K562 (cell line): ENCODE measurements around the gene TPD52L1. TPM values are rescaled to one million over a fixed set of nuclear protein-coding genes. Genes with fewer than 3 reads are reported as not detected.

Experiments used
- ATAC-seq: fragments of 200-7000 bp; cut with Tn5 transposase; 3 replicates; pipeline ENCODE4 v1.9.1; 2020; ENCODE audit warnings: moderate library complexity
- BruUV-seq: library from RNA; stranded (reverse); fragments of 400-500 nt; replicated peaks from 2 replicates; lab custom pipeline; 2021; lab: Mats Ljungman, UMichigan
- CTCF ChIA-PET: fragments of 300-600 bp; formaldehyde crosslinking; extraction: SDS; loops from one replicate; lab custom pipeline; 2021; ENCODE audit warnings: low intra/inter-chr PET ratio; lab: Yijun Ruan, JAX
- POLR2A ChIA-PET: fragments of 300-600, 350-650 bp; sonication (Branson Sonifier 250); formaldehyde crosslinking; extraction: SDS; loops from one replicate; lab custom pipeline; 2021; ENCODE audit warnings: antibody characterized with exemption, inconsistent platforms; lab: Yijun Ruan, JAX
- DNase-seq, 4 experiments: peaks; one replicate each; pipeline versions ENCODE4 v3.0.0 to v3.0.0-alpha.2; 2011 to 2018; ENCODE audit warnings: low spot score in 3 of 4, mixed read lengths in 3 of 4; ENCODE audit errors: extremely low read depth in 1 of 4
- FAIRE-seq: peaks from 2 replicates; lab custom pipeline; 2011; peaks lifted over from hg19 to GRCh38; lab: Jason Lieb, UNC
- H2AFZ ChIP-seq: 2 replicates; pipeline ENCODE4 v1.6.0; 2011; ENCODE audit warnings: low read depth, low read length, control low read depth, inconsistent platforms
- H3K27ac ChIP-seq: fragments of 200-600 bp; 3 replicates; pipeline ENCODE4 v1.8.0; 2011; ENCODE audit warnings: low read depth, mild to moderate bottlenecking, control low read depth, inconsistent platforms, low read length, moderate library complexity, mixed read lengths; ENCODE audit errors: extremely low read depth
- H3K27me3 ChIP-seq, 2 experiments: fragments of 300-600 bp in 1 of 2; 2 replicates in 1 of 2; 3 replicates in 1 of 2; pipeline versions ENCODE4 v1.6.0 to v1.8.0; 2011; ENCODE audit warnings: inconsistent platforms in 2 of 2, low read length in 2 of 2, mild to moderate bottlenecking in 1 of 2, mixed read lengths in 1 of 2, moderate library complexity in 1 of 2; ENCODE audit not compliant: control insufficient read depth in 2 of 2, insufficient read depth in 2 of 2
- H3K36me3 ChIP-seq: fragments of 300-600 bp; 3 replicates; pipeline ENCODE4 v1.8.0; 2011; ENCODE audit warnings: mild to moderate bottlenecking, low read length, inconsistent platforms; ENCODE audit not compliant: control insufficient read depth, insufficient read depth
- H3K4me1 ChIP-seq, 2 experiments: fragments of 200-600 bp in 1 of 2; replicated peaks in 1 of 2; 2 replicates in 1 of 2; 3 replicates in 1 of 2; pipeline versions ENCODE4 v1.5.1 to v1.8.0; 2011; ENCODE audit warnings: inconsistent platforms in 2 of 2, low read length in 2 of 2, mild to moderate bottlenecking in 1 of 2, mixed read lengths in 1 of 2, moderate library complexity in 1 of 2; ENCODE audit not compliant: control insufficient read depth in 2 of 2, insufficient read depth in 2 of 2
- H3K4me2 ChIP-seq: 2 replicates; pipeline ENCODE4 v1.6.1; 2011; ENCODE audit warnings: low read length, control low read depth, inconsistent platforms, mixed read lengths; ENCODE audit not compliant: insufficient read depth
- H3K4me3 ChIP-seq: fragments of 200-600 bp; sonication (generic), shearing (Covaris generic); 2 replicates; pipeline ENCODE4 v1.5.1; 2016; ENCODE audit warnings: control low read depth, inconsistent platforms
- H3K79me2 ChIP-seq: fragments of 200-600 bp; 3 replicates; pipeline ENCODE4 v1.8.0; 2011; ENCODE audit warnings: low read length, inconsistent platforms; ENCODE audit not compliant: control insufficient read depth, insufficient read depth
- H3K9ac ChIP-seq, 2 experiments: 2 replicates each; pipeline versions ENCODE4 v1.6.0 to v1.6.1; 2011; ENCODE audit warnings: low read depth in 2 of 2, low read length in 2 of 2, control low read depth in 1 of 2, inconsistent platforms in 1 of 2, mild to moderate bottlenecking in 1 of 2, mixed read lengths in 1 of 2; ENCODE audit not compliant: insufficient read depth in 1 of 2
- H3K9me1 ChIP-seq: one replicate; pipeline ENCODE4 v1.6.0; 2011; ENCODE audit warnings: inconsistent platforms, mild to moderate bottlenecking, low read length, moderate library complexity; ENCODE audit not compliant: control insufficient read depth, insufficient read depth
- H3K9me3 ChIP-seq: replicated peaks from 2 replicates; pipeline ENCODE4 v1.5.1; 2011; ENCODE audit warnings: low read depth, low read length, inconsistent platforms; ENCODE audit not compliant: control insufficient read depth, insufficient read depth
- H4K20me1 ChIP-seq: replicated peaks from 2 replicates; pipeline ENCODE4 v1.6.1; 2011; ENCODE audit warnings: low read length, inconsistent platforms, mixed read lengths; ENCODE audit not compliant: control insufficient read depth, insufficient read depth
- CBFB ChIP-seq: sonication (generic); formaldehyde crosslinking; IDR thresholded peaks from 2 replicates; pipeline ENCODE4 v1.4.0; 2020; ENCODE audit warnings: mild to moderate bottlenecking, missing genetic modification reagents
- JUN ChIP-seq, 2 experiments: sonication (generic) in 1 of 2; formaldehyde crosslinking in 1 of 2; IDR thresholded peaks; 2 replicates each; pipeline versions ENCODE4 v1.6.1 to v1.8.0; 2012 to 2022; ENCODE audit warnings: borderline replicate concordance in 2 of 2, mild to moderate bottlenecking in 2 of 2, improper control_type of control experiment in 1 of 2, low read depth in 1 of 2, low read length in 1 of 2, missing genetic modification reagents in 1 of 2
- MTF1 ChIP-seq: fragments of 250-450 bp; sonication (Bioruptor Pico); IDR thresholded peaks from 2 replicates; pipeline ENCODE4 v1.9.0; 2021; ENCODE audit warnings: moderate library complexity, mild to moderate bottlenecking, inconsistent platforms, borderline replicate concordance
- NFIC ChIP-seq: fragments of 450-650 bp; IDR thresholded peaks from 2 replicates; pipeline ENCODE4 v1.6.1; 2017; ENCODE audit warnings: mild to moderate bottlenecking, inconsistent platforms
- TARDBP ChIP-seq: fragments of 450-650 bp; IDR thresholded peaks from 2 replicates; pipeline ENCODE4 v1.6.1; 2016
- U2AF2 ChIP-seq: fragments of 200-400 bp; formaldehyde crosslinking; optimal IDR thresholded peaks from 2 replicates; pipeline ENCODE3; 2017; ENCODE audit warnings: low read depth, mild to moderate bottlenecking, low read length
- ZNF717 ChIP-seq: fragments of 250-450 bp; sonication (Bioruptor Pico); IDR thresholded peaks from 2 replicates; pipeline ENCODE4 v1.5.0; 2021
- ZSCAN32 ChIP-seq: fragments of 450-650 bp; formaldehyde crosslinking; IDR thresholded peaks from 2 replicates; pipeline ENCODE4 v1.4.0; 2020; ENCODE audit warnings: mild to moderate bottlenecking, moderate library complexity
- ZZZ3 ChIP-seq: fragments of 450-650 bp; IDR thresholded peaks from 2 replicates; pipeline ENCODE4 v1.6.1; 2016; ENCODE audit warnings: antibody characterized with exemption, mild to moderate bottlenecking, moderate library complexity
- WGBS: fragments of 100-300 bp; shearing (Covaris generic); methylation state at CpG from one replicate; pipeline ENCODE4 v1.1.6; 2016; ENCODE audit warnings: low coverage, mixed read lengths; ENCODE audit not compliant: insufficient coverage; ENCODE audit errors: missing lambda C conversion rate; 5-methylcytosine and 5-hydroxymethylcytosine counted together
- in situ Hi-C: fragments of 300-500 bp; cut with MboI; formaldehyde crosslinking; loops from 4 replicates; pipeline ENCODE4 v1.15.0; 2018; ENCODE audit warnings: inconsistent platforms, mixed read lengths
- intact Hi-C: fragments of 100-400 bp; cut with micrococcal nuclease; formaldehyde crosslinking; loops from 2 replicates; pipeline ENCODE4 v1.14.2; 2022
- polyA plus RNA-seq, 8 experiments: library from polyadenylated mRNA; depleted of rRNA in 4 of 8; stranded (reverse) in 5 of 8; unstranded in 3 of 8; fragments of >200 nt; fragmentation: Nextera tagmentation in 2 of 8; fragmentation: Illumina TruSeq in 1 of 8; extraction: Ambion mirVana in 2 of 8; extraction: Trizol in 1 of 8; gene quantifications; 2 replicates each; pipeline versions ENCODE4 v1.2.1 to v1.2.3, GENCODE V29; 2011 to 2014; ENCODE audit warnings: inconsistent platforms in 1 of 8, missing spikeins in 1 of 8
- total RNA-seq, 7 experiments: library from RNA; depleted of rRNA in 6 of 7; stranded (reverse); fragments of >200 nt in 6 of 7; fragmentation: Illumina TruSeq in 2 of 7; extraction: Trizol in 2 of 7; gene quantifications; 2 replicates each; pipeline versions ENCODE4 v1.2.1 to v1.2.3, GENCODE V29; 2011 to 2021; ENCODE audit warnings: low replicate concordance in 1 of 7
- TF ChIP-seq, protein P1 (sequence below): sonication (generic); formaldehyde crosslinking; IDR thresholded peaks from 2 replicates; pipeline ENCODE4 v1.8.0; 2022; ENCODE audit warnings: mild to moderate bottlenecking, missing genetic modification reagents
- TF ChIP-seq, protein P2 (sequence below): fragments of 450-650 bp; IDR thresholded peaks from 2 replicates; pipeline ENCODE4 v1.6.1; 2016; ENCODE audit warnings: mild to moderate bottlenecking
- TF ChIP-seq, protein P3 (sequence below): sonication (generic); formaldehyde crosslinking; IDR thresholded peaks from 2 replicates; pipeline ENCODE4 v1.8.0; 2022; ENCODE audit warnings: mild to moderate bottlenecking, missing genetic modification reagents
- TF ChIP-seq, protein P4 (sequence below): fragments of 450-650 bp; formaldehyde crosslinking; IDR thresholded peaks from 2 replicates; pipeline ENCODE4 v1.4.0; 2020; ENCODE audit warnings: mild to moderate bottlenecking, moderate library complexity
- TF ChIP-seq, protein P5 (sequence below): fragments of 200-400 bp; formaldehyde crosslinking; IDR thresholded peaks from 2 replicates; pipeline ENCODE4 v1.6.1; 2017; ENCODE audit warnings: mild to moderate bottlenecking, low read depth, low read length, moderate library complexity

TPD52L1 gene
- total and polyA plus RNA-seq, 9 of the 15 experiments (the other 6 are each of a cell fraction or from before 2014, with no cell fraction given), result 12.9 to 149 (median 75.7) TPM

DNA sequence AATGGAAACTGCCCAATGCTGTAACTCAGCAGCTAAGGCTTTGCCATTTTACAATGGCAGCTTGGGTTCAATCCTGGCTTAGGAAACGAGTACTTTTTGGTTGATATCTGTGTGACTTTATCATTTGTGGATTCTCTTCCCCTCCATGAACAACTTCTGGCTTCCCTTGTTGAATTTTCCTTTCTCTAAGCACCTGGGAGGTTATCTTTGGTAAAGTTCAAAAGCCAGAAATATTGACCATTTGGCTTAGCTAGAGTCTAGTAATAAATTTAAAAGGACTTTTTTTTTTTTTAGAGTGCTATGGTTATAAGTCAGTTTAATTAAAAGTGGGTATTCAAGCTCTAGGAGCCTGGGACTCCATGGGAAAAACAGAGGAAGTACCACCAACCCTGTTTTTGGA is 31.7 kb upstream of the TPD52L1 start:
- Histone ChIP-seq H3K4me2 (no peak overlapping the region), H4K20me1 (no peaks in the 10 kb centered on the region), H3K27ac (no peak overlapping the region), H3K9ac (no peak overlapping the region), H3K4me3 (no peak overlapping the region), H2AFZ (0 out of 2 replicates have a peak overlapping the region, but pooled peaks have one; percentile 12), H3K9me1 (no peaks in the 10 kb centered on the region), H3K36me3 (no peaks in the 10 kb centered on the region), H3K79me2 (no peaks in the 10 kb centered on the region), H3K4me1 (peaks cover 0 to 6% of the 10 kb centered on the region in 2 experiments; a peak in 2 of 5 replicates), H3K27me3 (no peaks in the 10 kb centered on the region), H3K9me3 (no peaks in the 10 kb centered on the region)
- no TSS peak for BruUV-seq
- intact Hi-C loops (no loop called here), in situ Hi-C loops (no loop called here)
- ATAC-seq (no peak), DNase-seq (no peak), FAIRE-seq (no peak)
- CTCF ChIA-PET, result no interaction called here
- POLR2A ChIA-PET, result no interaction called here
- WGBS, result 13% methylated on average over 1 of the region's 1 CpG
- TF ChIP-seq CBFB (CRISPR knock-in tag) (no peak), ZSCAN32 (CRISPR knock-in tag) (no peak), JUN (IDR thresholded peaks at IDR 0.05; ENCODE audit: borderline replicate concordance, low read depth, low read length) (no peak), JUN (CRISPR knock-in tag; IDR thresholded peaks at IDR 0.05; ENCODE audit: borderline replicate concordance) (no peak), TARDBP (no peak), ZZZ3 (no peak), U2AF2 (no peak), MTF1 (no peak), ZNF717 (no peak), NFIC (no peak)
- TF ChIP-seq, protein P1, sequence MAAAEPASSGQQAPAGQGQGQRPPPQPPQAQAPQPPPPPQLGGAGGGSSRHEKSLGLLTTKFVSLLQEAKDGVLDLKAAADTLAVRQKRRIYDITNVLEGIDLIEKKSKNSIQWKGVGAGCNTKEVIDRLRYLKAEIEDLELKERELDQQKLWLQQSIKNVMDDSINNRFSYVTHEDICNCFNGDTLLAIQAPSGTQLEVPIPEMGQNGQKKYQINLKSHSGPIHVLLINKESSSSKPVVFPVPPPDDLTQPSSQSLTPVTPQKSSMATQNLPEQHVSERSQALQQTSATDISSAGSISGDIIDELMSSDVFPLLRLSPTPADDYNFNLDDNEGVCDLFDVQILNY, result no peak
- TF ChIP-seq, protein P2, sequence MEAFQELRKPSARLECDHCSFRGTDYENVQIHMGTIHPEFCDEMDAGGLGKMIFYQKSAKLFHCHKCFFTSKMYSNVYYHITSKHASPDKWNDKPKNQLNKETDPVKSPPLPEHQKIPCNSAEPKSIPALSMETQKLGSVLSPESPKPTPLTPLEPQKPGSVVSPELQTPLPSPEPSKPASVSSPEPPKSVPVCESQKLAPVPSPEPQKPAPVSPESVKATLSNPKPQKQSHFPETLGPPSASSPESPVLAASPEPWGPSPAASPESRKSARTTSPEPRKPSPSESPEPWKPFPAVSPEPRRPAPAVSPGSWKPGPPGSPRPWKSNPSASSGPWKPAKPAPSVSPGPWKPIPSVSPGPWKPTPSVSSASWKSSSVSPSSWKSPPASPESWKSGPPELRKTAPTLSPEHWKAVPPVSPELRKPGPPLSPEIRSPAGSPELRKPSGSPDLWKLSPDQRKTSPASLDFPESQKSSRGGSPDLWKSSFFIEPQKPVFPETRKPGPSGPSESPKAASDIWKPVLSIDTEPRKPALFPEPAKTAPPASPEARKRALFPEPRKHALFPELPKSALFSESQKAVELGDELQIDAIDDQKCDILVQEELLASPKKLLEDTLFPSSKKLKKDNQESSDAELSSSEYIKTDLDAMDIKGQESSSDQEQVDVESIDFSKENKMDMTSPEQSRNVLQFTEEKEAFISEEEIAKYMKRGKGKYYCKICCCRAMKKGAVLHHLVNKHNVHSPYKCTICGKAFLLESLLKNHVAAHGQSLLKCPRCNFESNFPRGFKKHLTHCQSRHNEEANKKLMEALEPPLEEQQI, result no peak
- TF ChIP-seq, protein P3, sequence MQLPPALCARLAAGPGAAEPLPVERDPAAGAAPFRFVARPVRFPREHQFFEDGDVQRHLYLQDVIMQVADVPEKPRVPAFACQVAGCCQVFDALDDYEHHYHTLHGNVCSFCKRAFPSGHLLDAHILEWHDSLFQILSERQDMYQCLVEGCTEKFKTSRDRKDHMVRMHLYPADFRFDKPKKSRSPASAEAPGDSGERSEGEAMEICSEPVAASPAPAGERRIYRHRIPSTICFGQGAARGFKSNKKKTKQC (CRISPR knock-in tag), result no peak
- TF ChIP-seq, protein P4, sequence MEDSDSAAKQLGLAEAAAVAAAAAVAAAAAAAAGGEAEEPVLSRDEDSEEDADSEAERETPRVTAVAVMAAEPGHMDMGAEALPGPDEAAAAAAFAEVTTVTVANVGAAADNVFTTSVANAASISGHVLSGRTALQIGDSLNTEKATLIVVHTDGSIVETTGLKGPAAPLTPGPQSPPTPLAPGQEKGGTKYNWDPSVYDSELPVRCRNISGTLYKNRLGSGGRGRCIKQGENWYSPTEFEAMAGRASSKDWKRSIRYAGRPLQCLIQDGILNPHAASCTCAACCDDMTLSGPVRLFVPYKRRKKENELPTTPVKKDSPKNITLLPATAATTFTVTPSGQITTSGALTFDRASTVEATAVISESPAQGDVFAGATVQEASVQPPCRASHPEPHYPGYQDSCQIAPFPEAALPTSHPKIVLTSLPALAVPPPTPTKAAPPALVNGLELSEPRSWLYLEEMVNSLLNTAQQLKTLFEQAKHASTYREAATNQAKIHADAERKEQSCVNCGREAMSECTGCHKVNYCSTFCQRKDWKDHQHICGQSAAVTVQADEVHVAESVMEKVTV (CRISPR knock-in tag), result no peak
- TF ChIP-seq, protein P5, sequence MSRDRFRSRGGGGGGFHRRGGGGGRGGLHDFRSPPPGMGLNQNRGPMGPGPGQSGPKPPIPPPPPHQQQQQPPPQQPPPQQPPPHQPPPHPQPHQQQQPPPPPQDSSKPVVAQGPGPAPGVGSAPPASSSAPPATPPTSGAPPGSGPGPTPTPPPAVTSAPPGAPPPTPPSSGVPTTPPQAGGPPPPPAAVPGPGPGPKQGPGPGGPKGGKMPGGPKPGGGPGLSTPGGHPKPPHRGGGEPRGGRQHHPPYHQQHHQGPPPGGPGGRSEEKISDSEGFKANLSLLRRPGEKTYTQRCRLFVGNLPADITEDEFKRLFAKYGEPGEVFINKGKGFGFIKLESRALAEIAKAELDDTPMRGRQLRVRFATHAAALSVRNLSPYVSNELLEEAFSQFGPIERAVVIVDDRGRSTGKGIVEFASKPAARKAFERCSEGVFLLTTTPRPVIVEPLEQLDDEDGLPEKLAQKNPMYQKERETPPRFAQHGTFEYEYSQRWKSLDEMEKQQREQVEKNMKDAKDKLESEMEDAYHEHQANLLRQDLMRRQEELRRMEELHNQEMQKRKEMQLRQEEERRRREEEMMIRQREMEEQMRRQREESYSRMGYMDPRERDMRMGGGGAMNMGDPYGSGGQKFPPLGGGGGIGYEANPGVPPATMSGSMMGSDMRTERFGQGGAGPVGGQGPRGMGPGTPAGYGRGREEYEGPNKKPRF, result no peak
